ENCODE measurements around the gene RHEBL1.

RHEBL1 gene

GRCh38 chr12:49024543-49024942, 45.2 kb downstream of the RHEBL1 start:
- in situ Hi-C loops (cut with MboI; ENCODE audit: low sequenced_read_pairs): no loop called here

GRCh38 chr12:49023812-49024211, 46.0 kb downstream of the RHEBL1 start:
- in situ Hi-C loops (cut with MboI; ENCODE audit: low sequenced_read_pairs): no loop called here

- in situ Hi-C loops (cut with MboI; ENCODE audit: low sequenced_read_pairs): no loop called here
Observed at GRCh38 chr12:49022558-49023178, 47.1 kb downstream of the RHEBL1 start.

GRCh38 chr12:49021292-49021915, 48.4 kb downstream of the RHEBL1 start:
- in situ Hi-C loops (cut with MboI; ENCODE audit: low sequenced_read_pairs): no loop called here

- in situ Hi-C loops (cut with MboI; ENCODE audit: low sequenced_read_pairs): no loop called here
Observed at GRCh38 chr12:49020441-49020840, 49.3 kb downstream of the RHEBL1 start.

- in situ Hi-C loops (cut with MboI; ENCODE audit: low sequenced_read_pairs): no loop called here
Observed at GRCh38 chr12:49019443-49020324, 50.1 kb downstream of the RHEBL1 start.

GRCh38 chr12:49019120-49019430, 50.7 kb downstream of the RHEBL1 start:
- in situ Hi-C loops (cut with MboI; ENCODE audit: low sequenced_read_pairs): no loop called here

- in situ Hi-C loops (cut with MboI; ENCODE audit: low sequenced_read_pairs): no loop called here
Observed at GRCh38 chr12:49018261-49019119, 51.3 kb downstream of the RHEBL1 start, which contains the start of gene PRKAG1. TSS of gene PRKAG1 (minus strand) at chr12:49018776. CDS start at chr12:49018740, 36 bp downstream.

GRCh38 chr12:49017891-49018260, 51.9 kb downstream of the RHEBL1 start:
- in situ Hi-C loops (cut with MboI; ENCODE audit: low sequenced_read_pairs): no loop called here

GRCh38 chr12:49015196-49015595, 54.6 kb downstream of the RHEBL1 start:
- in situ Hi-C loops (cut with MboI; ENCODE audit: low sequenced_read_pairs): no loop called here
